ENCODE measurements around the gene NOXO1.

DNA sequence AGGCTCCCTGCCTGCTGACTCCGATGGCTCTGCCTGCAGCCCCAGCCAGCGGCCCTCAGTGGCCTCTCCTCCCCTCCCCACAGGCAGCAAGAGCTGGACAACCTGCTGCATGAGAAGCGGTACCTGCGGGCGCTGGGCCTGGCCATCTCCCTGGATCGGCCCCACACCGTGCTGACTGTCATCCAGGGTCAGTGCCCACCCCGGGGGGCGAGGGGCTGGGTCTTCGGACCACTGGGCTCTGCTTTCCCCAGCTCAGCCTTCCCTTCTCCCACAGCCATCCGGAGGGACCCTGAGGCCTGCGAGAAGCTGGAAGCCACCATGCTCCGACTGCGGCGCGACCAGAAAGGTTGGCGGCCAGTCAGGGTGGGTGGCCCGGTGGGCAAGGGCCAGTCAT, 3.4 kb downstream of the NOXO1 start:
- TF ChIP-seq POU2F2 (IDR thresholded peaks at IDR 0.05; ENCODE audit: low read depth, low read length), result no peak
- TF ChIP-seq POLR2A (IDR thresholded peaks at IDR 0.05; ENCODE audit: low read depth, low read length), result no peak
